Activated naive CD8-positive, alpha-beta T cell treated with anti-CD3 and anti-CD28 coated beads, Interleukin-2, amount 50 U/mL, for 16 hours (primary cell): Measurements from ENCODE around the gene SYTL4.

Source experiments
- DNase-seq: peaks from one replicate; pipeline ENCODE4 v3.0.0-alpha.2; 2020; ENCODE audit warnings: low read depth, low spot score

SYTL4 gene

GRCh38 chrX:100648458-100649417 lies 83.2 kb downstream of the SYTL4 start:
- no peak for DNase-seq

DNA sequence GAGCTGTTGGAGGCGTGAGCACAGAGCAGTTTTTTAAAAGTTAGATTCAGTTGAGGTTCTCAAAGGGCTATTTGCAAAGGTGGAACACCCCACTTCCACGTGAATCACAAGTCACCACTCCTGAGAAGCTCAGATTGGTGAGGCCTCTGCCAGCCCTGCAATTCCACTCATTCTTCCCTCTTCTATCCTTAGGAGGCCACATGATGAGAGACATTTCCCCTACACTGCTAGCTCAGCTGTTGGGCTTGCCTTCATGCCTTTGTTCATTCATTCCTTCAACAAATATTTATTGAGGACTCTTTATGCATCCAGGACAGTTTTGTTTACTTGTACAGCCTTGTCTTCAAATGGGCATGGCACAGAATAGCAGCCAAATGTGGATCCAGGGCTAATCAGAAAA lies 84.2 kb downstream of the SYTL4 start:
- DNase-seq: no peak

GRCh38 chrX:100647095-100647494 lies 84.8 kb downstream of the SYTL4 start:
- DNase-seq: no peak

DNA sequence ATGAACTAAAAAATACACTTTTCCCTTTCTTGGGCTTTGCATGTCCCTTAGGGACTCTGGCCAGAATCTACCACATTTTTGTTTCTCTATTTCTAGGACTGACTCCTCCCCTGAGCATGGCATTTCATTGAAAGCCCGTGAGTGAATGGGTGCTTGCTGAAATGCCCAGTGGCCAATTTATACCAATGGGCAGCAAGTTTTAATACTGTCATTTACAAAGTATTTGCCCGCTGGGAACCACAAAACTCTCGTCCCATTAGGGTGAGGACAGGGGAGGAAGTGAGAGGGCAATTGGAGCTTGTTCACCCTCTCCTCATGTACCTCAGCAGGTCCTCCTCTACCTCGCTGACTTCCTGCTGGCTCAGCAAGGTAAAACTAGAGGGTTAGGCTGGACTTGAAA lies 86.8 kb downstream of the SYTL4 start:
- DNase-seq: no peak

- no peak for DNase-seq
These were observed 87.7 kb downstream of the SYTL4 start, which contains the start of gene SRPX2 for GRCh38 chrX:100643956-100644860. SRPX2 (plus strand) TSS chrX:100644199; CDS start chrX:100646323, 2,124 bp downstream.

DNA sequence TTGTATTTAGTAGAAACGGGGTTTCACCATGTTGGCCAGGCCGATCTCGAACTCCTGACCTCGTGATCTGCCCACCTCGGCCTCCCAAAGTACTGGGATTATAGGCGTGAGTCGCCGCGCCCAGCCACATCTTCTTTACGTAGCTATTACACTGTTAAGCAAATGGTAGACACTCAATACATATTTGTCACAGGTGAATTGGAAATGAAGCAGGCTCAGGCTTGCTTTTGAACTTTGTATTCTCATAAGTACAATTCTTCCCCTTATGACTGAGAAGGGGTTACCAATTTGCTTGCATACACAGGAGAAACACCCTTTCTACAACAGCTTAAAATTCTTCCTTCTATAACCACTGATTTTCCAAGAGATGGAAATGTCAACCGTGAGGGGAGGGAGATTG lies 88.7 kb downstream of the SYTL4 start:
- no peak for DNase-seq

DNA sequence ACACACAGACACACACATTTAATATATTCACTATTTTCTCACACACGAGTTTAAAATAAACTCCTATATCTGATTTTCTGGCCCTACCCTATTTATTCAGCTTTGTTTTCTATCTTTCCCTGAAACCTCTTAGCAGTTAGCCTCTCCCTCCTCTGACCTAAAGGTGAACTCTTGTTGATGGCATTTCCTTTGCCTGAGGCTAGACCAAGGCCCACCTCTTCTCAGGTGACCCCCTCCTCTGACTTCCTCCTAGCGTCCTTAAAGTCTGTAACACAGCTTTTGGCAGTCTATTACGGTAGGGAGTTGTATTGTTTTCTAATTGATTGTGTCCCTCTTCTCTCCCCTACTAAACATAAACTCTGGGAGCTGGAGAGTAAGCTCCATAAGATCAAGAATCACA lies 89.6 kb downstream of the SYTL4 start:
- no peak for DNase-seq

- peak; percentile 49 for DNase-seq
These were observed 95.5 kb downstream of the SYTL4 start, which contains the start of gene TSPAN6 for GRCh38 chrX:100636321-100636991. TSPAN6 (minus strand) TSS chrX:100636806; CDS start chrX:100636694, 112 bp downstream.

GRCh38 chrX:100635989-100636320 lies 96.0 kb downstream of the SYTL4 start:
- no peak for DNase-seq

GRCh38 chrX:100635040-100635439 lies 96.9 kb downstream of the SYTL4 start:
- DNase-seq: no peak

DNA sequence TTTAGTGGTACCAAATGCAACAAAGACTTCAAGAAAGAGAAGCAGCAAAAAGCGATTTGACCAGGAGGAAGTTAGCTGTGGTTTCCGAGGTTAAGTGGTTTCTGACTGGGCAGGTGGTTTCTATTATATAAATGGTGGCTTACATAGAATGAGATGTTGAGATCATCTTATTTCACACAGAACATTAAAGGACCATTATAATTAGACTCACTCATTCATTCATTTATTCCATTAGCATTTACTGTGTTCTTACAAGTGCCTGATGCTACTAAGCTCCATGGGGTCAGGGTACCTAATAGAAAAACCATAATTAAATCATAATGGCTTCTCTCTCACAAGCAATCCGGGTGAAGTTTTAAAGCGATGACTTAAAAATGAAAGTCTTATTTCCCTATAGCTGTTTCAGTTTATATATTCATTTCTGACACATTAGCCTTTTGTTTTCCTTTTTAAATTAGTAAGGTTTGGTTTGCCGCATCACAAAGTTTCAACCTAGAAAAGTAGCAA lies 105.9 kb downstream of the SYTL4 start:
- DNase-seq: no peak
